CD14-positive monocyte (primary cell): ENCODE measurements around the gene CPED1. TPM values are rescaled to one million over a fixed set of nuclear protein-coding genes. Genes with fewer than 3 reads are reported as not detected.

Source experiments
- DNase-seq, 3 donors: peaks; one replicate each; pipeline ENCODE4 v3.0.0-alpha.2; 2011 to 2022
- H2AFZ ChIP-seq: 2 replicates; pipeline ENCODE4 v1.6.0; 2012; ENCODE audit warnings: mild to moderate bottlenecking, low read depth, low read length, inconsistent platforms; ENCODE audit not compliant: insufficient read depth, poor library complexity, severe bottlenecking
- H3K27ac ChIP-seq, 2 donors: 1 replicate in 1 of 2; 2 replicates in 1 of 2; pipeline ENCODE4 v1.5.1; 2012 to 2013; ENCODE audit warnings: low read length in 2 of 2, control low read depth in 1 of 2, inconsistent platforms in 1 of 2, low read depth in 1 of 2, mild to moderate bottlenecking in 1 of 2
- H3K27me3 ChIP-seq, 2 donors: one replicate each; pipeline versions ENCODE4 v1.6.0 to v1.6.1; 2011 to 2013; ENCODE audit warnings: low read length in 2 of 2; ENCODE audit not compliant: control insufficient read depth in 2 of 2, insufficient read depth in 2 of 2
- H3K36me3 ChIP-seq, 2 donors: replicated peaks in 1 of 2; 1 replicate in 1 of 2; 2 replicates in 1 of 2; pipeline versions ENCODE4 v1.5.1 to v1.6.1; 2012 to 2013; ENCODE audit warnings: low read length in 2 of 2, control low read depth in 1 of 2, inconsistent platforms in 1 of 2, mild to moderate bottlenecking in 1 of 2; ENCODE audit not compliant: insufficient read depth in 2 of 2, control insufficient read depth in 1 of 2
- H3K4me1 ChIP-seq, 2 donors: 1 replicate in 1 of 2; 2 replicates in 1 of 2; pipeline versions ENCODE4 v1.5.1 to v1.6.1; 2012 to 2013; ENCODE audit warnings: low read length in 2 of 2, control low read depth in 1 of 2, inconsistent platforms in 1 of 2, mild to moderate bottlenecking in 1 of 2, moderate library complexity in 1 of 2; ENCODE audit not compliant: insufficient read depth in 2 of 2, control insufficient read depth in 1 of 2
- H3K4me2 ChIP-seq: replicated peaks from 2 replicates; pipeline ENCODE3; 2012; ENCODE audit warnings: low read length, moderate library complexity, mild to moderate bottlenecking; ENCODE audit not compliant: poor library complexity, severe bottlenecking; ENCODE audit errors: extremely low read depth
- H3K4me3 ChIP-seq, 3 experiments: fragments of 200-600 bp in 1 of 3; sonication (generic) in 1 of 3; replicated peaks in 1 of 3; 1 replicate in 2 of 3; 2 replicates in 1 of 3; pipeline ENCODE4 v1.5.1; 2011 to 2013; ENCODE audit warnings: low read length in 3 of 3, mild to moderate bottlenecking in 3 of 3, control low read depth in 2 of 3, low read depth in 2 of 3, inconsistent platforms in 1 of 3, moderate library complexity in 1 of 3
- H3K79me2 ChIP-seq: 2 replicates; pipeline ENCODE4 v1.6.0; 2012; ENCODE audit warnings: mild to moderate bottlenecking, control low read depth, inconsistent platforms, low read length, moderate library complexity; ENCODE audit not compliant: insufficient read depth
- H3K9ac ChIP-seq: 2 replicates; pipeline ENCODE4 v1.6.0; 2017; ENCODE audit warnings: low read length, mild to moderate bottlenecking; ENCODE audit not compliant: insufficient read depth, poor library complexity, severe bottlenecking
- H3K9me3 ChIP-seq, 2 donors: replicated peaks in 1 of 2; 1 replicate in 1 of 2; 2 replicates in 1 of 2; pipeline versions ENCODE4 v1.5.1 to v1.6.1; 2012 to 2013; ENCODE audit warnings: low read length in 2 of 2, control low read depth in 1 of 2; ENCODE audit not compliant: control insufficient read depth in 1 of 2, insufficient read depth in 1 of 2
- H4K20me1 ChIP-seq: 2 replicates; pipeline ENCODE4 v1.6.0; 2012; ENCODE audit warnings: mild to moderate bottlenecking, low read length, control low read depth, moderate library complexity; ENCODE audit not compliant: insufficient read depth
- H3K27ac Mint-ChIP-seq, 7 donors: one replicate each; pipeline ENCODE4 v1.8.0; 2020; ENCODE audit warnings: mild to moderate bottlenecking in 7 of 7, mixed read lengths in 7 of 7, moderate library complexity in 6 of 7, inconsistent platforms in 2 of 7
- H3K27me3 Mint-ChIP-seq, 3 donors: one replicate each; pipeline ENCODE4 v1.8.0; 2021 to 2022; ENCODE audit warnings: low read depth in 3 of 3, mild to moderate bottlenecking in 3 of 3, mixed read lengths in 3 of 3, moderate library complexity in 3 of 3, inconsistent platforms in 1 of 3
- H3K36me3 Mint-ChIP-seq, 2 donors: one replicate each; pipeline ENCODE4 v1.8.0; 2020; ENCODE audit warnings: mixed read lengths in 2 of 2, inconsistent platforms in 1 of 2, mild to moderate bottlenecking in 1 of 2
- H3K4me1 Mint-ChIP-seq: one replicate; pipeline ENCODE4 v1.8.0; 2020; ENCODE audit warnings: mild to moderate bottlenecking, mixed read lengths
- H3K4me3 Mint-ChIP-seq, 2 donors: one replicate each; pipeline ENCODE4 v1.8.0; 2020; ENCODE audit warnings: mild to moderate bottlenecking in 2 of 2, mixed read lengths in 2 of 2, moderate library complexity in 1 of 2
- H3K9me3 Mint-ChIP-seq, 7 donors: one replicate each; pipeline ENCODE4 v1.8.0; 2020 to 2022; ENCODE audit warnings: mixed read lengths in 7 of 7, mild to moderate bottlenecking in 6 of 7, moderate library complexity in 6 of 7, inconsistent platforms in 2 of 7
- CTCF ChIP-seq: fragments of 200-600 bp; IDR thresholded peaks from one replicate; pipeline ENCODE4 v1.8.0; 2022; ENCODE audit warnings: antibody characterized with exemption, mild to moderate bottlenecking
- intact Hi-C, 2 donors: fragments of 100-400 bp; cut with micrococcal nuclease; formaldehyde crosslinking; loops; one replicate each; pipeline versions ENCODE4 v1.15.0 to v1.15.1; 2023
- polyA plus RNA-seq, 3 donors: library from polyadenylated mRNA; depleted of rRNA in 1 of 3; unstranded in 2 of 3; stranded (reverse) in 1 of 3; fragments of 300-500 nt in 2 of 3; fragments of >200 nt in 1 of 3; fragmentation: Illumina TruSeq in 2 of 3; gene quantifications; 1 replicate in 2 of 3; 2 replicates in 1 of 3; pipeline ENCODE4 v1.2.3, GENCODE V29; 2012 to 2021

CPED1 gene
- polyA plus RNA-seq, 3 donors = 9.8 to 30.0 (median 20.4) TPM

GRCh38 chr7:120992272-120992964 lies 3.9 kb downstream of the CPED1 start:
- no peak overlapping the region for H3K27ac ChIP-seq
- no peaks in the 10 kb centered on the region for H4K20me1 ChIP-seq
- no peaks in the 10 kb centered on the region for H3K27me3 ChIP-seq
- Mint-ChIP-seq H3K36me3 (peaks cover 0 to 2% of the 10 kb centered on the region in 2 donors), H3K4me1 (peaks cover 87% of the 10 kb centered on the region), H3K4me3 (peak overlapping the region in 1 of 2 donors; percentile 36), H3K27me3 (peaks cover 3 to 14% (median 5%) of the 10 kb centered on the region in 3 donors), H3K9me3 (peaks cover 0 to 4% (median 0%) of the 10 kb centered on the region in 7 donors), H3K27ac (no peak overlapping the region)
- H3K36me3 ChIP-seq = no peaks in the 10 kb centered on the region
- H3K4me3 ChIP-seq = peak overlapping the region in 1 of 3 experiments; percentile 83
- no peaks in the 10 kb centered on the region for H3K79me2 ChIP-seq
- no peak for TF ChIP-seq CTCF
- H3K9ac ChIP-seq = no peak overlapping the region
- DNase-seq = no peak
- peaks cover 55 to 93% of the 10 kb centered on the region in 2 donors for H3K4me1 ChIP-seq
- no peak overlapping the region for H2AFZ ChIP-seq
- H3K9me3 ChIP-seq = no peaks in the 10 kb centered on the region
- intact Hi-C loops = no loop called here
- H3K4me2 ChIP-seq = no peak overlapping the region

- Histone ChIP-seq H3K4me3 (no peak overlapping the region), H3K4me1 (peaks cover 58 to 95% of the 10 kb centered on the region in 2 donors), H3K9ac (no peak overlapping the region), H3K9me3 (no peaks in the 10 kb centered on the region), H4K20me1 (no peaks in the 10 kb centered on the region), H2AFZ (no peak overlapping the region), H3K27me3 (no peaks in the 10 kb centered on the region), H3K27ac (no peak overlapping the region), H3K36me3 (no peaks in the 10 kb centered on the region), H3K4me2 (no peak overlapping the region), H3K79me2 (no peaks in the 10 kb centered on the region)
- H3K4me3 Mint-ChIP-seq = no peak overlapping the region
- TF ChIP-seq CTCF = no peak
- H3K9me3 Mint-ChIP-seq = peaks cover 0 to 4% (median 0%) of the 10 kb centered on the region in 7 donors
- peaks cover 3 to 14% (median 5%) of the 10 kb centered on the region in 3 donors for H3K27me3 Mint-ChIP-seq
- peaks cover 0 to 2% of the 10 kb centered on the region in 2 donors for H3K36me3 Mint-ChIP-seq
- peaks cover 87% of the 10 kb centered on the region for H3K4me1 Mint-ChIP-seq
- H3K27ac Mint-ChIP-seq = no peak overlapping the region
- no peak for DNase-seq
- intact Hi-C loops = no loop called here
Observed at GRCh38 chr7:120992965-120993494, 4.5 kb downstream of the CPED1 start.
